ENCODE data around the gene RNF213.

- TF ChIP-seq CREM (CRISPR knock-in tag; IDR thresholded peaks at IDR 0.05) = no peak
- no peak for TF ChIP-seq JAZF1 (CRISPR knock-in tag; IDR thresholded peaks at IDR 0.05)
- TF ChIP-seq IRF2 (CRISPR knock-in tag; IDR thresholded peaks at IDR 0.05; ENCODE audit: borderline replicate concordance, low read depth) = no peak
- TF ChIP-seq E2F4 (CRISPR knock-in tag; IDR thresholded peaks at IDR 0.05; ENCODE audit: borderline replicate concordance, low read depth) = no peak
- no peak for TF ChIP-seq CTCF (IDR thresholded peaks at IDR 0.05)
- no peak for TF ChIP-seq NR1H2 (CRISPR knock-in tag; IDR thresholded peaks at IDR 0.05)
- no peak for TF ChIP-seq ATF3 (CRISPR knock-in tag; conservative IDR thresholded peaks at IDR 0.05)
- TF ChIP-seq CBFB (CRISPR knock-in tag; IDR thresholded peaks at IDR 0.05; ENCODE audit: low read depth) = no peak
- no peak for TF ChIP-seq FOXJ3 (CRISPR knock-in tag; IDR thresholded peaks at IDR 0.05; ENCODE audit: borderline replicate concordance)
Observed at GRCh38 chr17:80437532-80437931, 176.9 kb downstream of the RNF213 start.

Data from WTC11 (cell line).